Right lobe of liver (tissue), 6 donors: ENCODE results near the gene VPS33A. TPM values are rescaled to one million over a fixed set of nuclear protein-coding genes. Genes with fewer than 3 reads are reported as not detected.

Experiments
- ATAC-seq, 4 donors: fragments of 200-7000 bp; cut with Tn5 transposase; one replicate each; pipeline ENCODE4 v1.9.1; 2020; ENCODE audit warnings: mild to moderate bottlenecking in 4 of 4, moderate library complexity in 4 of 4
- DNase-seq, 3 donors: peaks; one replicate each; pipeline ENCODE4 v3.0.0-alpha.2; 2020
- H3K27ac ChIP-seq, 3 donors: fragments of 200-600 bp; one replicate each; pipeline ENCODE4 v1.8.0; 2022
- H3K27me3 ChIP-seq, 2 donors: fragments of 200-600 bp; one replicate each; pipeline ENCODE4 v1.8.0; 2022
- H3K36me3 ChIP-seq, 4 donors: fragments of 200-600 bp; sonication (generic) in 1 of 4; one replicate each; pipeline versions ENCODE4 v1.5.1 to v1.8.0; 2017 to 2022; ENCODE audit warnings: control low read depth in 1 of 4
- H3K4me1 ChIP-seq, 4 donors: fragments of 200-600 bp; sonication (generic) in 1 of 4; one replicate each; pipeline versions ENCODE4 v1.5.1 to v1.8.0; 2017 to 2022; ENCODE audit warnings: control low read depth in 1 of 4
- H3K4me3 ChIP-seq, 3 donors: fragments of 200-600 bp; one replicate each; pipeline ENCODE4 v1.8.0; 2022
- H3K9me3 ChIP-seq, 4 donors: fragments of 200-600 bp; sonication (generic) in 1 of 4; one replicate each; pipeline versions ENCODE4 v1.5.1 to v1.8.0; 2017 to 2022; ENCODE audit warnings: control low read depth in 1 of 4
- POLR2A ChIP-seq: fragments of 450-650 bp; IDR thresholded peaks from one replicate; pipeline ENCODE4 v1.6.1; 2017; ENCODE audit warnings: antibody characterized with exemption, mild to moderate bottlenecking
- whole genome bisulfite sequencing: methylation state at CpG from one replicate; pipeline ENCODE4 v1.1.6; 2018; ENCODE audit warnings: low coverage, low lambda C conversion rate; ENCODE audit not compliant: insufficient coverage; ENCODE audit errors: missing lambda C conversion rate; 5-methylcytosine and 5-hydroxymethylcytosine counted together
- intact Hi-C, 2 donors: fragments of 100-400 bp; cut with DNase I; formaldehyde crosslinking; loops; one replicate each; pipeline versions ENCODE4 v1.11.2 to v1.14.1; 2022
- small RNA-seq, 2 experiments: library from RNA; depleted of rRNA; stranded (forward); fragments of <200 nt; gene quantifications; one replicate each; pipeline ENCODE3, GENCODE V24; 2016
- total RNA-seq, 6 experiments: library from RNA; depleted of rRNA in 2 of 6; stranded (reverse); fragments of >200 nt in 2 of 6; fragmentation: NEBNext Ultra II Directional in 3 of 6; extraction: Animal tissue kit (Norgen Biotek cat#: 25700) in 3 of 6; gene quantifications; one replicate each; pipeline versions ENCODE4 v1.1.0 to v1.2.4, GENCODE V29; 2016 to 2023
- TF ChIP-seq, protein P1 (sequence below), 4 donors: fragments of 200-600 bp in 3 of 4; fragments of 450-650 bp in 1 of 4; IDR thresholded peaks; one replicate each; pipeline versions ENCODE4 v1.5.1 to v1.8.0; 2016 to 2022; ENCODE audit warnings: antibody characterized with exemption in 4 of 4, mild to moderate bottlenecking in 2 of 4
- donor health status: DM: no; HTN: yes; CAD: no.
- donor health status: DM: no; HTN: no; CAD: no.
- donor health status: DM: no; HTN: no; CAD: no.
- donor health status: DM: no; HTN: yes; CAD: no.
- donor health status: DM: no; HTN: yes; CAD: no.

Gene VPS33A
- total RNA-seq, 6 experiments from 2014 or later: 8.5 to 14.7 (median 11.6) TPM

GRCh38 chr12:122182887-122183587 is 83.3 kb downstream of the VPS33A start, which contains the start of gene LRRC43:
TSS of gene LRRC43 (plus strand) at chr12:122183123. CDS start at chr12:122183145, 22 bp downstream.
- Histone ChIP-seq H3K9me3 (no peaks in the 10 kb centered on the region), H3K27ac (no peak within 1 kb of the TSS), H3K4me1 (peaks cover 0 to 19% (median 0%) of the 10 kb centered on the region in 4 donors), H3K36me3 (no peaks in the 10 kb centered on the region), H3K4me3 (peak within 1 kb of the TSS; percentile 33 to 57 (median 37)), H3K27me3 (no peaks in the 10 kb centered on the region)
- ATAC-seq: peak; percentile 53 to 68 (median 60)
- intact Hi-C loops: no loop called here
- no peak for TF ChIP-seq POLR2A
- TF ChIP-seq, protein P1, sequence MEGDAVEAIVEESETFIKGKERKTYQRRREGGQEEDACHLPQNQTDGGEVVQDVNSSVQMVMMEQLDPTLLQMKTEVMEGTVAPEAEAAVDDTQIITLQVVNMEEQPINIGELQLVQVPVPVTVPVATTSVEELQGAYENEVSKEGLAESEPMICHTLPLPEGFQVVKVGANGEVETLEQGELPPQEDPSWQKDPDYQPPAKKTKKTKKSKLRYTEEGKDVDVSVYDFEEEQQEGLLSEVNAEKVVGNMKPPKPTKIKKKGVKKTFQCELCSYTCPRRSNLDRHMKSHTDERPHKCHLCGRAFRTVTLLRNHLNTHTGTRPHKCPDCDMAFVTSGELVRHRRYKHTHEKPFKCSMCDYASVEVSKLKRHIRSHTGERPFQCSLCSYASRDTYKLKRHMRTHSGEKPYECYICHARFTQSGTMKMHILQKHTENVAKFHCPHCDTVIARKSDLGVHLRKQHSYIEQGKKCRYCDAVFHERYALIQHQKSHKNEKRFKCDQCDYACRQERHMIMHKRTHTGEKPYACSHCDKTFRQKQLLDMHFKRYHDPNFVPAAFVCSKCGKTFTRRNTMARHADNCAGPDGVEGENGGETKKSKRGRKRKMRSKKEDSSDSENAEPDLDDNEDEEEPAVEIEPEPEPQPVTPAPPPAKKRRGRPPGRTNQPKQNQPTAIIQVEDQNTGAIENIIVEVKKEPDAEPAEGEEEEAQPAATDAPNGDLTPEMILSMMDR (IDR thresholded peaks at IDR 0.05): no peak
- peak in 1 of 3 donors; percentile 45 for DNase-seq
- 8% methylated on average over 2 of the region's 63 CpGs for WGBS

Small RNA genes within 50 kb of the gene (small RNA-seq; reads per million reads assigned to genes)
- 0.26 to 0.29 reads per million in 2 experiments for gene DIABLO

Other genes with a start within 250 kb of the VPS33A start
- gene BCL7A, start 244.6 kb downstream of the VPS33A start, total RNA-seq: 1 to 10 TPM; 3.5 to 6.4 (median 4.6) TPM
- gene MLXIP, start 187.7 kb downstream of the VPS33A start, total RNA-seq: 10 to 100 TPM; 13.9 to 45.9 (median 16.6) TPM
- not detected for gene IL31, start 92.3 kb downstream of the VPS33A start, total RNA-seq
- gene LRRC43, start 83.4 kb downstream of the VPS33A start, total RNA-seq: under 1 TPM in 3 of 6 experiments, not detected in 3; 0.26 to 0.37 (median 0.31) TPM
- under 1 TPM in 2 of 6 experiments, not detected in 4; 0.42 to 0.43 TPM for gene B3GNT4, start 62.8 kb downstream of the VPS33A start, total RNA-seq
- gene DIABLO, start 40.4 kb downstream of the VPS33A start, total RNA-seq: 10 to 100 TPM; 21.0 to 41.0 (median 24.1) TPM
- 10 to 100 TPM; 35.4 to 63.4 (median 43.1) TPM for gene CLIP1, start 156.2 kb upstream of the VPS33A start, total RNA-seq
- 10 to 100 TPM in 2 of 6 experiments, 1 to 10 TPM in 4; 8.5 to 13.0 (median 9.3) TPM for gene ZCCHC8, start 234.4 kb upstream of the VPS33A start, total RNA-seq